ENCODE data around the gene ARFGEF3.

DNA sequence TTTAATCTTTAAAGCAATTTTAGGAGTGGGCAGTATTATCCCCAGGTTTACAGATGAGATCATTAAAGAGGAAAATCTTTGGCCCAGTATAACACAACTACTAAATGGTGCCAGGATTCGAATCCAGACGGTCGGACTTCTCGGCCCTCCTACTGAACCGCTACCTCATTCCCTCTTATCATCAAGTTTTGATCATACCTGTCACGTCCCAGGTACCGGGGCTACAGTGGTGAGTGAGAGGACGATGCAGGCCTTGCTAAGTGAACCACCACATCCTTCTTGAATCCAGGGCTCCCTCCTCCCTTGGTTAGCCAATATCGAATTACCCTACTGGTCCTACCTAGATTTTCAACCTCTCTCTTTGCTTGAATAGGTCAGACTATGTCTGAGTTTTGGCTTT lies 134.6 kb downstream of the ARFGEF3 start:
- TF ChIP-seq, protein P1, sequence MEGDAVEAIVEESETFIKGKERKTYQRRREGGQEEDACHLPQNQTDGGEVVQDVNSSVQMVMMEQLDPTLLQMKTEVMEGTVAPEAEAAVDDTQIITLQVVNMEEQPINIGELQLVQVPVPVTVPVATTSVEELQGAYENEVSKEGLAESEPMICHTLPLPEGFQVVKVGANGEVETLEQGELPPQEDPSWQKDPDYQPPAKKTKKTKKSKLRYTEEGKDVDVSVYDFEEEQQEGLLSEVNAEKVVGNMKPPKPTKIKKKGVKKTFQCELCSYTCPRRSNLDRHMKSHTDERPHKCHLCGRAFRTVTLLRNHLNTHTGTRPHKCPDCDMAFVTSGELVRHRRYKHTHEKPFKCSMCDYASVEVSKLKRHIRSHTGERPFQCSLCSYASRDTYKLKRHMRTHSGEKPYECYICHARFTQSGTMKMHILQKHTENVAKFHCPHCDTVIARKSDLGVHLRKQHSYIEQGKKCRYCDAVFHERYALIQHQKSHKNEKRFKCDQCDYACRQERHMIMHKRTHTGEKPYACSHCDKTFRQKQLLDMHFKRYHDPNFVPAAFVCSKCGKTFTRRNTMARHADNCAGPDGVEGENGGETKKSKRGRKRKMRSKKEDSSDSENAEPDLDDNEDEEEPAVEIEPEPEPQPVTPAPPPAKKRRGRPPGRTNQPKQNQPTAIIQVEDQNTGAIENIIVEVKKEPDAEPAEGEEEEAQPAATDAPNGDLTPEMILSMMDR (IDR thresholded peaks at IDR 0.05), result no peak
- TF ChIP-seq ZFX (IDR thresholded peaks at IDR 0.05; ENCODE audit: borderline replicate concordance), result no peak

All from 22Rv1 (cell line).